IPS-18a (cell line): ENCODE measurements around the gene ENAH.

Experiments
- H3K27ac ChIP-seq: one replicate; pipeline ENCODE4 v1.5.1; 2013; ENCODE audit warnings: low read length
- H3K27me3 ChIP-seq: one replicate; pipeline ENCODE4 v1.6.1; 2013; ENCODE audit warnings: mild to moderate bottlenecking, low read length; ENCODE audit not compliant: control insufficient read depth, insufficient read depth
- H3K36me3 ChIP-seq: one replicate; pipeline ENCODE4 v1.6.1; 2013; ENCODE audit warnings: low read depth, low read length; ENCODE audit not compliant: control insufficient read depth
- H3K4me1 ChIP-seq: one replicate; pipeline ENCODE4 v1.6.1; 2013; ENCODE audit warnings: low read depth, low read length; ENCODE audit not compliant: control insufficient read depth
- H3K4me3 ChIP-seq: one replicate; pipeline ENCODE4 v1.5.1; 2013; ENCODE audit warnings: low read length
- H3K9ac ChIP-seq: one replicate; pipeline ENCODE4 v1.6.1; 2013; ENCODE audit warnings: mild to moderate bottlenecking, low read length, moderate library complexity
- H3K9me3 ChIP-seq: one replicate; pipeline ENCODE4 v1.6.1; 2013; ENCODE audit warnings: low read depth, low read length; ENCODE audit not compliant: control insufficient read depth

The ENAH gene

GRCh38 chr1:225532240-225532944, 120.5 kb downstream of the ENAH start:
- Histone ChIP-seq H3K27ac (no peak overlapping the region), H3K27me3 (no peaks in the 10 kb centered on the region), H3K4me1 (peaks cover 40% of the 10 kb centered on the region), H3K9ac (no peak overlapping the region), H3K4me3 (no peak overlapping the region), H3K9me3 (no peaks in the 10 kb centered on the region), H3K36me3 (peaks cover 13% of the 10 kb centered on the region)

GRCh38 chr1:225529726-225530125, 123.2 kb downstream of the ENAH start:
- Histone ChIP-seq H3K27me3 (no peaks in the 10 kb centered on the region), H3K36me3 (peaks cover 13% of the 10 kb centered on the region), H3K27ac (no peak overlapping the region), H3K9me3 (no peaks in the 10 kb centered on the region), H3K4me3 (no peak overlapping the region), H3K4me1 (peaks cover 38% of the 10 kb centered on the region), H3K9ac (no peak overlapping the region)

GRCh38 chr1:225527575-225527974, 125.3 kb downstream of the ENAH start:
- Histone ChIP-seq H3K9me3 (no peaks in the 10 kb centered on the region), H3K27ac (no peak overlapping the region), H3K36me3 (peaks cover 18% of the 10 kb centered on the region), H3K4me1 (peaks cover 27% of the 10 kb centered on the region), H3K27me3 (no peaks in the 10 kb centered on the region), H3K9ac (no peak overlapping the region), H3K4me3 (no peak overlapping the region)

GRCh38 chr1:225526878-225527277, 126.0 kb downstream of the ENAH start:
- no peaks in the 10 kb centered on the region for H3K9me3 ChIP-seq
- no peak overlapping the region for H3K4me3 ChIP-seq
- peak overlapping the region; percentile 18 for H3K27ac ChIP-seq
- no peaks in the 10 kb centered on the region for H3K27me3 ChIP-seq
- no peak overlapping the region for H3K9ac ChIP-seq
- H3K4me1 ChIP-seq: peaks cover 24% of the 10 kb centered on the region
- H3K36me3 ChIP-seq: peaks cover 18% of the 10 kb centered on the region

DNA sequence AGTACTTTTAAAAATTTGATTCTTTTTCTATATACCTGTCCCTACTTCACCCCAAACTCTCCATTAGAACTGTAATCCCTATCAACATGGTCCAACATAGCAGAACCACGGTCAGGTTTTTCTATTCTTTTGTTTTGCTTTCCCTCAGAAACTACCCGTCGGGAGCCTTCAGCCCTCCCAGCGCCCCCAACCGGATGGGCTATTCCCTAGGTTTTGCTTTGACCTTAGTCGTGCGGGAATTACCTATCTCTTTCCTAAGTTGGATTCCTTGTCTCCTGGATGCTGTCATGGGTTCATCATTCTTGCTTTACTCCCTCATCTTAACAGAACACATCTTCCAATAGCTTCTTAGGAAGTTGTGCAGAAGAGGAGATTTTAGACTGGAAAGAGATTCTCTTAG, 127.5 kb downstream of the ENAH start:
- no peak overlapping the region for H3K27ac ChIP-seq
- H3K4me1 ChIP-seq: peaks cover 24% of the 10 kb centered on the region
- no peak overlapping the region for H3K4me3 ChIP-seq
- no peaks in the 10 kb centered on the region for H3K27me3 ChIP-seq
- H3K9ac ChIP-seq: no peak overlapping the region
- no peaks in the 10 kb centered on the region for H3K9me3 ChIP-seq
- H3K36me3 ChIP-seq: peaks cover 15% of the 10 kb centered on the region

DNA sequence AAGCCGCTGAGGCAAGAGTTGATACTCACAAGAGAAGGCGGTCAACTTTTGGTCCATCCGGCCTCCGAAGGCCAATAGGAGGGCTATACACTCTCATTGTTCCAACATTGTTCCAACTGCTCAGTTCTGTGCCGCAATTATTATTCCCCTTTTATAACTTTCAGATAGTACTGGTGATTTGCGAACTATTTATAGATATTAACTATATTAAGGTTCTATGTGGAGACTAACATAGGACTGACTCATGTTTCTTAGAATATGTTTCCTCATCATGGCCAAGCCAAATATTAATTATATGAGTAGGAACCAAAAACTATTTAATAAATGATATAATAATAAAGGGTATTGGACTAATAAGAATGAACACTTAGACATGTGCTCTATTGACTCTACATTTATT, 128.4 kb downstream of the ENAH start:
- peaks cover 24% of the 10 kb centered on the region for H3K4me1 ChIP-seq
- no peaks in the 10 kb centered on the region for H3K27me3 ChIP-seq
- no peak overlapping the region for H3K4me3 ChIP-seq
- no peaks in the 10 kb centered on the region for H3K9me3 ChIP-seq
- no peak overlapping the region for H3K9ac ChIP-seq
- peaks cover 9% of the 10 kb centered on the region for H3K36me3 ChIP-seq
- no peak overlapping the region for H3K27ac ChIP-seq

DNA sequence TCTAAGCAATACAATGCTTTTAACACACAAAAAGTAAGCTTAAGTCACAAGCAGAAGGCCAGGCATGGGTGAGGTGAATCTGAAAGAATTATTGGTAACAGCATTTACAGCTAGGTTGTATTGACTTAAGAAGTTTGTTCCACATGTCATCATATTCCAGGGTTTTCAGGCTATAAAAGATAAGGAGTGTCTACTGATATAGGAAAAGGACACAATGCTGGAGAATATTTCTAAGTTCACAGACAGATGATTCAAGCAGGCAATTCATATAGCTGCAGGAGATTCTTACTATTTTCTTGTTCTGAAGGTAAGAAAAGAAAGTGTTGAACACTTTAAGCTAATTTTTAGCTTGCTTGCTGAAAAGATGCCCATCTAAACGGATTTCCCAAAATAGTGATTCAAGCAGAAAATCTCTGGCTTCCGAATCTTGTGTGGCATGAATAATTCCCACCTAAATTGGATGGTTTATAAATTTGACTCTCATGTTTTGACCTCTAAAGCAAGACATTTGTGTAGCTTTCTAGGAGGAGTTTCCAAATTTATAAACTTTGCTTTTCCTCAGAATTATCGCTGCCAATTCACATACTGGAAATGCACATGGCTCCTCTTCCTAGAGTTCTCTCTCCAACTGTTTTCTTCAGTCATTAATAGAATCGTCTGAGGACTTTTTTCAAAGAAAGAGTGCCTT, 129.5 kb downstream of the ENAH start:
- H3K27me3 ChIP-seq: no peaks in the 10 kb centered on the region
- H3K4me3 ChIP-seq: no peak overlapping the region
- peaks cover 24% of the 10 kb centered on the region for H3K4me1 ChIP-seq
- H3K36me3 ChIP-seq: peaks cover 14% of the 10 kb centered on the region
- no peaks in the 10 kb centered on the region for H3K9me3 ChIP-seq
- H3K27ac ChIP-seq: no peak overlapping the region
- H3K9ac ChIP-seq: no peak overlapping the region

DNA sequence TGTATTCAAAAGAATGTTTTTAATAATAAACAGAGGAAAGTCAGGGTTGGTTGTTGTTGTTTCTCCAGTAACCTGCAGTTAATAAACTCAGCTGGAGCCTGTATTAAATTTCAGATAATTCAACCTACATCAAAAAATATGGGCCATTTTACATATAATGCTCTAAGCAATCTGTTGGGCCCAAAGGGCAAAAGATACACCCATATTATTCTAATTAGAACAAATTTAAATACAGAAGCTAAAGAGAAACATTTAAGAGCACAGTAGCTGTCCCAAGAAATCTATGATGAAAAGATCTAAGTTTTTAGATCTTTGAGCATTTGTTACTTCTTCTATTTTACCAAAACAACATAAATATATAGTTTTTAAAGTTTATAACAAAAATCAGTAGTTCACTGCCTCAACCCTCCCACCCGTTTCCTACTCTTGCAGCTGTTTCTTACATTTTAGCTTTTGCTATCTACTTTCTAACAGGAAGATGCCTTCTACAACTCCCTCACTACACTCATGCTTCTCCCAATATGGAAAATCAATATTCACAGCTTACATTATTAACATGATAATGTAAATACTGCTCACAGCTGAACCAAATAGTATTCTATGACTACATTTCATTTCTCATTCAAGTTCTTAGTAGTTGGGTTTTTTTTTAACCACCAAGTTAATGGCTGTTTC, 130.2 kb downstream of the ENAH start:
- H3K4me1 ChIP-seq: peaks cover 24% of the 10 kb centered on the region
- H3K27me3 ChIP-seq: no peaks in the 10 kb centered on the region
- no peak overlapping the region for H3K4me3 ChIP-seq
- H3K36me3 ChIP-seq: peaks cover 20% of the 10 kb centered on the region
- H3K9me3 ChIP-seq: no peaks in the 10 kb centered on the region
- H3K27ac ChIP-seq: no peak overlapping the region
- H3K9ac ChIP-seq: no peak overlapping the region

DNA sequence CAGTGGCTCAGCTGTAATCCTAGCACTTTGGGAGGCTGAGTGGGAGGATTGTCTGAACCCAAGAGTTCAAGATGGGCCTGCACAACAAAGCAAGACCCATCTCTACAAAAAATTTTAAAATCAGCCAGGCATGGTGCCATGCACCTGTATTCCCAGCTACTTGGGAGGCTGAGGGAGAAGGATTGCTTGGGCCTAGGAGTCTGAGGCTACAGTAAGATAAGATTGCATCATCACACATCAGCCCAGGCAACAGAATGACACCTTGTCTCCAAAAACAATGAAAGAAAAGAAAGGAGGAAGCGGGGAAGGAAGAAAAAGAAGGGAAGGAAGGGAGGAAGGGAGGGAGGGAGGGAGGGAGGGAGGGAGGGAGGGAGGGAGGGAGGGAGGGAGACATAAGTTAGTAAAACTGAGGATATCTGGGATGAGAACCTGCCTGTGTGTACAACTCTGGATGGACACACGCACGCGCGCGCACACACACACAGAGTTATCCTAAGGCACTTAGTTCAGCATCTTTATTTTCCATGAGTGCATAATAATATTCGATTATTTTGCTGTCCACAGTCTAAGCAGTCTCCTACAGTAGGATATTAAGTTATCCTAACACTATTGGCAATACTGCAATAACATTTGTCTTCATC, 132.2 kb downstream of the ENAH start:
- Histone ChIP-seq H3K27ac (no peak overlapping the region), H3K9ac (no peak overlapping the region), H3K36me3 (peaks cover 26% of the 10 kb centered on the region), H3K27me3 (no peaks in the 10 kb centered on the region), H3K4me1 (peaks cover 19% of the 10 kb centered on the region), H3K9me3 (no peaks in the 10 kb centered on the region), H3K4me3 (no peak overlapping the region)

GRCh38 chr1:225519166-225519863, 133.6 kb downstream of the ENAH start:
- Histone ChIP-seq H3K4me3 (no peak overlapping the region), H3K27ac (no peak overlapping the region), H3K36me3 (peaks cover 26% of the 10 kb centered on the region), H3K9me3 (no peaks in the 10 kb centered on the region), H3K9ac (peak overlapping the region; percentile 12), H3K27me3 (no peaks in the 10 kb centered on the region), H3K4me1 (peaks cover 23% of the 10 kb centered on the region)

GRCh38 chr1:225517697-225518096, 135.2 kb downstream of the ENAH start:
- Histone ChIP-seq H3K9ac (no peak overlapping the region), H3K4me3 (no peak overlapping the region), H3K36me3 (peaks cover 32% of the 10 kb centered on the region), H3K4me1 (peaks cover 25% of the 10 kb centered on the region), H3K27ac (no peak overlapping the region), H3K9me3 (no peaks in the 10 kb centered on the region), H3K27me3 (no peaks in the 10 kb centered on the region)
